Coronary artery (tissue), 2 donors: ENCODE results near the gene TDP2.
"Not testable (repeated sequence)": the region's sequence is repeated elsewhere in the genome, so short reads cannot be mapped to it uniquely, and the experiment has no call there.

Experiments used
- DNase-seq: peaks from one replicate; pipeline ENCODE4 v3.0.0-alpha.2; 2017; ENCODE audit warnings: low spot score
- H3K27ac ChIP-seq, 2 donors: fragments of 200-600 bp; sonication (generic); one replicate each; pipeline ENCODE4 v1.5.1; 2016 to 2019
- H3K4me3 ChIP-seq: fragments of 200-600 bp; sonication (generic); 2 replicates; pipeline ENCODE4 v1.5.1; 2016; ENCODE audit warnings: mild to moderate bottlenecking, moderate library complexity
- CTCF ChIP-seq: fragments of 200-600 bp; sonication (generic); IDR thresholded peaks from one replicate; pipeline ENCODE4 v1.5.1; 2019; ENCODE audit warnings: antibody characterized with exemption

Gene TDP2

GRCh38 chr6:24699521-24700359, 33.0 kb upstream of the TDP2 start:
- no peak for DNase-seq
- TF ChIP-seq CTCF: no peak
- Histone ChIP-seq H3K27ac (no peak overlapping the region), H3K4me3 (no peak overlapping the region)

- Histone ChIP-seq H3K27ac (no peak overlapping the region), H3K4me3 (no peak overlapping the region)
- DNase-seq: no peak
- TF ChIP-seq CTCF: no peak
These were observed 29.4 kb upstream of the TDP2 start for GRCh38 chr6:24696097-24696496.

- not testable (repeated sequence) for DNase-seq, H3K4me3 ChIP-seq, H3K27ac ChIP-seq
These were observed 28.9 kb upstream of the TDP2 start for GRCh38 chr6:24695635-24696034.

- no peak for DNase-seq
- TF ChIP-seq CTCF: no peak
- Histone ChIP-seq H3K4me3 (no peak overlapping the region), H3K27ac (no peak overlapping the region)
These were observed 27.5 kb upstream of the TDP2 start for GRCh38 chr6:24694198-24694597.

GRCh38 chr6:24692848-24693592, 26.3 kb upstream of the TDP2 start:
- DNase-seq: no peak
- H3K27ac ChIP-seq: no peak overlapping the region
- H3K4me3 ChIP-seq: no peak overlapping the region
- no peak for TF ChIP-seq CTCF

GRCh38 chr6:24692415-24692814, 25.7 kb upstream of the TDP2 start:
- Histone ChIP-seq H3K27ac (no peak overlapping the region), H3K4me3 (no peak overlapping the region)
- DNase-seq: no peak
- no peak for TF ChIP-seq CTCF

GRCh38 chr6:24692003-24692402, 25.3 kb upstream of the TDP2 start:
- Histone ChIP-seq H3K4me3 (no peak overlapping the region), H3K27ac (no peak overlapping the region)
- DNase-seq: no peak
- TF ChIP-seq CTCF: no peak
